IgD-negative memory B cell (primary cell): ENCODE results near the gene KCNG2. TPM values are rescaled to one million over a fixed set of nuclear protein-coding genes. Genes with fewer than 3 reads are reported as not detected.

Experiments used
- H3K27ac Mint-ChIP-seq, 3 donors: one replicate each; pipeline ENCODE4 v1.8.0; 2020 to 2022; ENCODE audit warnings: mild to moderate bottlenecking in 3 of 3, mixed read lengths in 3 of 3, moderate library complexity in 1 of 3
- H3K27me3 Mint-ChIP-seq: one replicate; pipeline ENCODE4 v1.8.0; 2021; ENCODE audit warnings: mixed read lengths
- H3K36me3 Mint-ChIP-seq: one replicate; pipeline ENCODE4 v1.8.0; 2020; ENCODE audit warnings: mild to moderate bottlenecking, mixed read lengths
- H3K4me1 Mint-ChIP-seq, 3 donors: one replicate each; pipeline ENCODE4 v1.8.0; 2020 to 2022; ENCODE audit warnings: mixed read lengths in 3 of 3, mild to moderate bottlenecking in 1 of 3
- H3K4me3 Mint-ChIP-seq, 4 donors: one replicate each; pipeline ENCODE4 v1.8.0; 2020 to 2022; ENCODE audit warnings: mild to moderate bottlenecking in 4 of 4, mixed read lengths in 4 of 4, moderate library complexity in 3 of 4
- H3K9me3 Mint-ChIP-seq, 3 donors: one replicate each; pipeline ENCODE4 v1.8.0; 2020 to 2021; ENCODE audit warnings: mixed read lengths in 3 of 3, mild to moderate bottlenecking in 1 of 3
- polyA plus RNA-seq: library from polyadenylated mRNA; unstranded; fragments of 300-500 nt; fragmentation: Illumina TruSeq; gene quantifications from one replicate; pipeline ENCODE4 v1.2.3, GENCODE V29; 2021

KCNG2 gene
- polyA plus RNA-seq, 1 donor from 2014 or later = not detected

- Mint-ChIP-seq H3K4me3 (peak overlapping the region; percentile 10 to 91 (median 78)), H3K27me3 (peaks cover 28% of the 10 kb centered on the region), H3K9me3 (no peaks in the 10 kb centered on the region), H3K4me1 (peaks cover 14 to 24% (median 20%) of the 10 kb centered on the region in 3 donors), H3K36me3 (no peaks in the 10 kb centered on the region), H3K27ac (peak overlapping the region in 1 of 3 donors; percentile 94)
Measured at GRCh38 chr18:79796531-79797405, 970 bp upstream of the KCNG2 start.

GRCh38 chr18:79798346-79798998 lies 734 bp downstream of the KCNG2 start:
- no peaks in the 10 kb centered on the region for H3K9me3 Mint-ChIP-seq
- no peaks in the 10 kb centered on the region for H3K36me3 Mint-ChIP-seq
- H3K4me1 Mint-ChIP-seq = peaks cover 8 to 14% (median 12%) of the 10 kb centered on the region in 3 donors
- peaks cover 19% of the 10 kb centered on the region for H3K27me3 Mint-ChIP-seq
- peak overlapping the region in 1 of 4 donors; percentile 83 for H3K4me3 Mint-ChIP-seq
- H3K27ac Mint-ChIP-seq = no peak overlapping the region

GRCh38 chr18:79798999-79799370 lies 1.2 kb downstream of the KCNG2 start:
- Mint-ChIP-seq H3K27ac (no peak overlapping the region), H3K4me3 (peak overlapping the region in 2 of 4 donors; percentile 60 to 83), H3K36me3 (no peaks in the 10 kb centered on the region), H3K27me3 (peaks cover 19% of the 10 kb centered on the region), H3K4me1 (peaks cover 8 to 14% (median 12%) of the 10 kb centered on the region in 3 donors), H3K9me3 (no peaks in the 10 kb centered on the region)

GRCh38 chr18:79799619-79800370 lies 2.1 kb downstream of the KCNG2 start:
- H3K36me3 Mint-ChIP-seq = no peaks in the 10 kb centered on the region
- H3K9me3 Mint-ChIP-seq = no peaks in the 10 kb centered on the region
- H3K4me1 Mint-ChIP-seq = peaks cover 8 to 14% (median 12%) of the 10 kb centered on the region in 3 donors
- peaks cover 19% of the 10 kb centered on the region for H3K27me3 Mint-ChIP-seq
- H3K27ac Mint-ChIP-seq = no peak overlapping the region
- peak overlapping the region; percentile 34 to 74 (median 57) for H3K4me3 Mint-ChIP-seq

- H3K4me1 Mint-ChIP-seq = peaks cover 8 to 20% (median 15%) of the 10 kb centered on the region in 3 donors
- peak overlapping the region in 2 of 4 donors; percentile 39 to 47 for H3K4me3 Mint-ChIP-seq
- no peak overlapping the region for H3K27ac Mint-ChIP-seq
- H3K9me3 Mint-ChIP-seq = no peaks in the 10 kb centered on the region
- H3K36me3 Mint-ChIP-seq = no peaks in the 10 kb centered on the region
- peaks cover 19% of the 10 kb centered on the region for H3K27me3 Mint-ChIP-seq
Measured at GRCh38 chr18:79800371-79801180, 2.8 kb downstream of the KCNG2 start.

GRCh38 chr18:79801217-79801616 lies 3.5 kb downstream of the KCNG2 start:
- peaks cover 8 to 24% (median 17%) of the 10 kb centered on the region in 3 donors for H3K4me1 Mint-ChIP-seq
- H3K27me3 Mint-ChIP-seq = peaks cover 19% of the 10 kb centered on the region
- no peaks in the 10 kb centered on the region for H3K9me3 Mint-ChIP-seq
- no peak overlapping the region for H3K27ac Mint-ChIP-seq
- H3K4me3 Mint-ChIP-seq = no peak overlapping the region
- no peaks in the 10 kb centered on the region for H3K36me3 Mint-ChIP-seq

- H3K36me3 Mint-ChIP-seq = no peaks in the 10 kb centered on the region
- no peak overlapping the region for H3K4me3 Mint-ChIP-seq
- no peak overlapping the region for H3K27ac Mint-ChIP-seq
Measured at GRCh38 chr18:79801641-79802040, 3.9 kb downstream of the KCNG2 start.

GRCh38 chr18:79802298-79802697 lies 4.6 kb downstream of the KCNG2 start:
- Mint-ChIP-seq H3K4me1 (peaks cover 7 to 23% (median 18%) of the 10 kb centered on the region in 3 donors), H3K36me3 (no peaks in the 10 kb centered on the region), H3K27ac (no peak overlapping the region), H3K4me3 (no peak overlapping the region), H3K27me3 (peaks cover 13% of the 10 kb centered on the region), H3K9me3 (no peaks in the 10 kb centered on the region)

More at GRCh38 chr18:79801641-79802040, 3.9 kb downstream of the KCNG2 start:
- Mint-ChIP-seq H3K9me3 (no peaks in the 10 kb centered on the region), H3K4me1 (peaks cover 8 to 24% (median 17%) of the 10 kb centered on the region in 3 donors), H3K27me3 (peaks cover 15% of the 10 kb centered on the region)

- Mint-ChIP-seq H3K4me3 (no peak overlapping the region), H3K4me1 (peaks cover 5 to 20% (median 18%) of the 10 kb centered on the region in 3 donors), H3K36me3 (no peaks in the 10 kb centered on the region), H3K27ac (no peak overlapping the region), H3K9me3 (no peaks in the 10 kb centered on the region), H3K27me3 (peaks cover 11% of the 10 kb centered on the region)
Measured at GRCh38 chr18:79803611-79804051, 5.9 kb downstream of the KCNG2 start.

- Mint-ChIP-seq H3K27ac (no peak overlapping the region), H3K9me3 (no peaks in the 10 kb centered on the region), H3K27me3 (peaks cover 7% of the 10 kb centered on the region), H3K4me1 (peaks cover 5 to 17% (median 17%) of the 10 kb centered on the region in 3 donors), H3K4me3 (no peak overlapping the region), H3K36me3 (no peaks in the 10 kb centered on the region)
Measured at GRCh38 chr18:79804130-79804787, 6.5 kb downstream of the KCNG2 start.

GRCh38 chr18:79805211-79805887 lies 7.6 kb downstream of the KCNG2 start:
- no peaks in the 10 kb centered on the region for H3K36me3 Mint-ChIP-seq
- no peak overlapping the region for H3K27ac Mint-ChIP-seq
- no peak overlapping the region for H3K4me3 Mint-ChIP-seq
- no peaks in the 10 kb centered on the region for H3K9me3 Mint-ChIP-seq
- peaks cover 0 to 10% (median 10%) of the 10 kb centered on the region in 3 donors for H3K4me1 Mint-ChIP-seq
- H3K27me3 Mint-ChIP-seq = no peaks in the 10 kb centered on the region

GRCh38 chr18:79805926-79806487 lies 8.3 kb downstream of the KCNG2 start:
- Mint-ChIP-seq H3K4me1 (peaks cover 0 to 10% (median 10%) of the 10 kb centered on the region in 3 donors), H3K27me3 (no peaks in the 10 kb centered on the region), H3K27ac (peak overlapping the region in 1 of 3 donors; percentile 53), H3K9me3 (no peaks in the 10 kb centered on the region), H3K36me3 (no peaks in the 10 kb centered on the region), H3K4me3 (no peak overlapping the region)
